ENCODE results near the gene RAMP1. TPM values are rescaled to one million over a fixed set of nuclear protein-coding genes. Genes with fewer than 3 reads are reported as not detected.

The RAMP1 gene
- total RNA-seq: 90.1 and 105 TPM in 2 replicates
- long read RNA-seq, transcript RAMP1-201 (3 exons, 910 nt): major isoform, 9 of 14 reads
- long read RNA-seq, partial matches to known transcripts: 1 of 14 reads
- long read RNA-seq, other reads (novel, unspliced or antisense): 4 of 14 reads

- no peak for DNase-seq (ENCODE audit: low spot score, unreplicated experiment)
- H3K9me3 Mint-ChIP-seq (ENCODE audit: low read depth): no peaks in the 10 kb centered on the region
- peaks cover 13% of the 10 kb centered on the region for H3K27me3 Mint-ChIP-seq
- peaks cover 52% of the 10 kb centered on the region for H3K4me1 Mint-ChIP-seq (ENCODE audit: low read depth)
- TF ChIP-seq CTCF (IDR thresholded peaks at IDR 0.05; ENCODE audit: unreplicated experiment): no peak
- peak within 1 kb of the TSS; percentile 95 for H3K27ac Mint-ChIP-seq
- peak within 1 kb of the TSS; percentile 89 for H3K4me3 Mint-ChIP-seq (ENCODE audit: low read depth)
- no peaks in the 10 kb centered on the region for H3K36me3 Mint-ChIP-seq (ENCODE audit: insufficient read depth)
These were observed at the start of gene RAMP1 for GRCh38 chr2:237859533-237860272. Gene RAMP1, plus strand, starts transcription at chr2:237859623. Its CDS starts 53 bp downstream, at chr2:237859676.

- Mint-ChIP-seq H3K27me3 (peaks cover 8% of the 10 kb centered on the region), H3K4me1 (ENCODE audit: low read depth) (peaks cover 16% of the 10 kb centered on the region), H3K4me3 (ENCODE audit: low read depth) (no peak overlapping the region), H3K27ac (no peak overlapping the region), H3K36me3 (ENCODE audit: insufficient read depth) (no peaks in the 10 kb centered on the region), H3K9me3 (ENCODE audit: low read depth) (no peaks in the 10 kb centered on the region)
- no peak for DNase-seq (ENCODE audit: low spot score, unreplicated experiment)
- TF ChIP-seq CTCF (IDR thresholded peaks at IDR 0.05; ENCODE audit: unreplicated experiment): no peak
These were observed 43.8 kb upstream of the RAMP1 start for GRCh38 chr2:237815637-237816036.

- Mint-ChIP-seq H3K9me3 (ENCODE audit: low read depth) (no peaks in the 10 kb centered on the region), H3K27me3 (peaks cover 8% of the 10 kb centered on the region), H3K27ac (no peak overlapping the region), H3K4me1 (ENCODE audit: low read depth) (peaks cover 11% of the 10 kb centered on the region), H3K4me3 (ENCODE audit: low read depth) (no peak overlapping the region), H3K36me3 (ENCODE audit: insufficient read depth) (no peaks in the 10 kb centered on the region)
- TF ChIP-seq CTCF (IDR thresholded peaks at IDR 0.05; ENCODE audit: unreplicated experiment): no peak
- no peak for DNase-seq (ENCODE audit: low spot score, unreplicated experiment)
These were observed 42.9 kb upstream of the RAMP1 start for GRCh38 chr2:237816531-237816930.

GRCh38 chr2:237818066-237818473 lies 41.4 kb upstream of the RAMP1 start:
- no peak overlapping the region for H3K27ac Mint-ChIP-seq
- no peak for TF ChIP-seq CTCF (IDR thresholded peaks at IDR 0.05; ENCODE audit: unreplicated experiment)
- no peaks in the 10 kb centered on the region for H3K9me3 Mint-ChIP-seq (ENCODE audit: low read depth)
- H3K27me3 Mint-ChIP-seq: peaks cover 8% of the 10 kb centered on the region
- no peak overlapping the region for H3K4me3 Mint-ChIP-seq (ENCODE audit: low read depth)
- DNase-seq (ENCODE audit: low spot score, unreplicated experiment): no peak
- peaks cover 11% of the 10 kb centered on the region for H3K4me1 Mint-ChIP-seq (ENCODE audit: low read depth)
- H3K36me3 Mint-ChIP-seq (ENCODE audit: insufficient read depth): no peaks in the 10 kb centered on the region

- H3K9me3 Mint-ChIP-seq (ENCODE audit: low read depth): no peaks in the 10 kb centered on the region
- no peak for TF ChIP-seq CTCF (IDR thresholded peaks at IDR 0.05; ENCODE audit: unreplicated experiment)
- peaks cover 11% of the 10 kb centered on the region for H3K4me1 Mint-ChIP-seq (ENCODE audit: low read depth)
- H3K36me3 Mint-ChIP-seq (ENCODE audit: insufficient read depth): no peaks in the 10 kb centered on the region
- H3K27ac Mint-ChIP-seq: no peak overlapping the region
- H3K27me3 Mint-ChIP-seq: peaks cover 5% of the 10 kb centered on the region
- DNase-seq (ENCODE audit: low spot score, unreplicated experiment): no peak
- no peak overlapping the region for H3K4me3 Mint-ChIP-seq (ENCODE audit: low read depth)
These were observed 40.2 kb upstream of the RAMP1 start for GRCh38 chr2:237819231-237819630.
